ENCODE measurements around the gene OR2A1.
"Not testable (repeated sequence)": the region's sequence is repeated elsewhere in the genome, so short reads cannot be mapped to it uniquely, and the experiment has no call there.

The OR2A1 gene

GRCh38 chr7:144311872-144312469, at the start of gene OR2A1:
OR2A1 (plus strand) TSS chr7:144312419; CDS start chr7:144318125, 5,706 bp downstream.
- DNase-seq (ENCODE audit: low read depth in 2 of 2): not testable (repeated sequence)

- not testable (repeated sequence) for DNase-seq (ENCODE audit: low read depth in 2 of 2)
Observed at GRCh38 chr7:144264692-144265091, 47.5 kb upstream of the OR2A1 start, which contains the start of gene OR2A7. OR2A7 (minus strand) TSS chr7:144264792; CDS start chr7:144259628, 5,164 bp downstream.

- not testable (repeated sequence) for DNase-seq (ENCODE audit: low read depth in 2 of 2)
Observed at GRCh38 chr7:144269188-144269587, 43.0 kb upstream of the OR2A1 start, which contains the start of gene CTAGE8. CTAGE8 (minus strand) TSS chr7:144269288; CDS start chr7:144269250, 38 bp downstream.

GRCh38 chr7:144275281-144275680, 36.9 kb upstream of the OR2A1 start:
- not testable (repeated sequence) for DNase-seq (ENCODE audit: low read depth in 2 of 2)

GRCh38 chr7:144280010-144280409, 32.2 kb upstream of the OR2A1 start:
- DNase-seq (ENCODE audit: low read depth in 2 of 2): not testable (repeated sequence)

- DNase-seq (ENCODE audit: low read depth in 2 of 2): not testable (repeated sequence)
Observed at GRCh38 chr7:144281981-144282380, 30.2 kb upstream of the OR2A1 start.

GRCh38 chr7:144282490-144282889, 29.7 kb upstream of the OR2A1 start:
- DNase-seq (ENCODE audit: low read depth in 2 of 2): not testable (repeated sequence)

GRCh38 chr7:144283716-144284115, 28.5 kb upstream of the OR2A1 start:
- not testable (repeated sequence) for DNase-seq (ENCODE audit: low read depth in 2 of 2)

GRCh38 chr7:144287171-144287784, 24.9 kb upstream of the OR2A1 start:
- not testable (repeated sequence) for DNase-seq (ENCODE audit: low read depth in 2 of 2)

GRCh38 chr7:144291607-144292006, 20.6 kb upstream of the OR2A1 start:
- not testable (repeated sequence) for DNase-seq (ENCODE audit: low read depth in 2 of 2)

- not testable (repeated sequence) for DNase-seq (ENCODE audit: low read depth in 2 of 2)
Observed at GRCh38 chr7:144292384-144293161, 19.6 kb upstream of the OR2A1 start.

GRCh38 chr7:144293794-144294499, 18.3 kb upstream of the OR2A1 start:
- not testable (repeated sequence) for DNase-seq (ENCODE audit: low read depth in 2 of 2)

- not testable (repeated sequence) for DNase-seq (ENCODE audit: low read depth in 2 of 2)
Observed at GRCh38 chr7:144302578-144303303, 9.5 kb upstream of the OR2A1 start.

- not testable (repeated sequence) for DNase-seq (ENCODE audit: low read depth in 2 of 2)
Observed at GRCh38 chr7:144303607-144304006, 8.6 kb upstream of the OR2A1 start.

- DNase-seq (ENCODE audit: low read depth in 2 of 2): not testable (repeated sequence)
Observed at GRCh38 chr7:144305156-144305555, 7.1 kb upstream of the OR2A1 start.

GRCh38 chr7:144309702-144310101, 2.5 kb upstream of the OR2A1 start:
- DNase-seq (ENCODE audit: low read depth in 2 of 2): not testable (repeated sequence)

- not testable (repeated sequence) for DNase-seq (ENCODE audit: low read depth in 2 of 2)
Observed at GRCh38 chr7:144311218-144311617, 1.0 kb upstream of the OR2A1 start.

- not testable (repeated sequence) for DNase-seq (ENCODE audit: low read depth in 2 of 2)
Observed at GRCh38 chr7:144317537-144317936, 5.3 kb downstream of the OR2A1 start.

- not testable (repeated sequence) for DNase-seq (ENCODE audit: low read depth in 2 of 2)
Observed at GRCh38 chr7:144319547-144319946, 7.3 kb downstream of the OR2A1 start.

- not testable (repeated sequence) for DNase-seq (ENCODE audit: low read depth in 2 of 2)
Observed at GRCh38 chr7:144321677-144322206, 9.5 kb downstream of the OR2A1 start.

GRCh38 chr7:144323359-144323758, 11.1 kb downstream of the OR2A1 start:
- DNase-seq (ENCODE audit: low read depth in 2 of 2): not testable (repeated sequence)
